Type B pancreatic cell (in vitro differentiated cells): ENCODE data around the gene DENND6A. TPM values are rescaled to one million over a fixed set of nuclear protein-coding genes. Genes with fewer than 3 reads are reported as not detected.
"Not testable (repeated sequence)": the region's sequence is repeated elsewhere in the genome, so short reads cannot be mapped to it uniquely, and the experiment has no call there.

Source experiments
- DNase-seq: peaks from one replicate; pipeline ENCODE4 v3.0.0; 2021; ENCODE audit warnings: mixed read lengths; ENCODE audit not compliant: unreplicated experiment; ENCODE audit errors: extremely low spot score
- H3K27ac Mint-ChIP-seq: 2 replicates; pipeline ENCODE4 v1.8.0; 2021; ENCODE audit warnings: mild to moderate bottlenecking, mixed read lengths
- H3K27me3 Mint-ChIP-seq: 2 replicates; pipeline ENCODE4 v1.8.0; 2021; ENCODE audit warnings: mixed read lengths
- H3K36me3 Mint-ChIP-seq: 2 replicates; pipeline ENCODE4 v1.8.0; 2021; ENCODE audit warnings: mixed read lengths
- H3K4me1 Mint-ChIP-seq: one replicate; pipeline ENCODE4 v1.8.0; 2021; ENCODE audit warnings: mixed read lengths; ENCODE audit not compliant: unreplicated experiment
- H3K4me3 Mint-ChIP-seq: 2 replicates; pipeline ENCODE4 v1.8.0; 2021; ENCODE audit warnings: mild to moderate bottlenecking, mixed read lengths
- H3K9me3 Mint-ChIP-seq: 2 replicates; pipeline ENCODE4 v1.8.0; 2021; ENCODE audit warnings: mixed read lengths
- total RNA-seq: library from RNA; stranded (reverse); gene quantifications from 2 replicates; pipeline ENCODE4 v1.2.1, GENCODE V29; 2021; ENCODE audit warnings: low replicate concordance
- TF ChIP-seq, protein P1 (sequence below): fragments of 200-600 bp; sonication (generic); conservative IDR thresholded peaks from 2 replicates; pipeline ENCODE4 v1.5.0; 2021; ENCODE audit warnings: antibody characterized with exemption, mild to moderate bottlenecking

Gene DENND6A
- total RNA-seq, 1 donor from 2014 or later = 31.2 TPM

DNA sequence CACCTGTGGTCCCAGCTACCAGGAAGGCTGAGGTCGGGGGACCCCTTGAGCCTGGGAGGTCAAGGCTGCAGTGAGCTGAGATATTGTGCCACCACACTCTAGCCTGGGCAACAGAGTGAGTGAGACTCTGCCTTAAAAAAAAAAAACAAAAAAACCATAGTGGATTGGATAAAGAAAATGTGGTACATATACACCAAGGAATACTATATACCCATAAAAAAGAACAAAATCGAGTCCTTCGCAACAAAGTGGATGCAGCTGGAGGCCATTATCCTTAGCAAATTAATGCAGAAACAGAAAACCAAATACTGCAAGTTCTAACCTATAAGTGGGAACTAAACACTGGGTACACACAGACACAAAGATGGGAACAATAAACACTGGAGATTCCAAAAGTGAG is 75.1 kb downstream of the DENND6A start:
- Mint-ChIP-seq H3K27me3 (no peaks in the 10 kb centered on the region), H3K4me3 (no peak overlapping the region), H3K4me1 (no peaks in the 10 kb centered on the region), H3K36me3 (peaks cover 9% of the 10 kb centered on the region), H3K27ac (no peak overlapping the region), H3K9me3 (no peaks in the 10 kb centered on the region)
- no peak for DNase-seq
- TF ChIP-seq, protein P1, sequence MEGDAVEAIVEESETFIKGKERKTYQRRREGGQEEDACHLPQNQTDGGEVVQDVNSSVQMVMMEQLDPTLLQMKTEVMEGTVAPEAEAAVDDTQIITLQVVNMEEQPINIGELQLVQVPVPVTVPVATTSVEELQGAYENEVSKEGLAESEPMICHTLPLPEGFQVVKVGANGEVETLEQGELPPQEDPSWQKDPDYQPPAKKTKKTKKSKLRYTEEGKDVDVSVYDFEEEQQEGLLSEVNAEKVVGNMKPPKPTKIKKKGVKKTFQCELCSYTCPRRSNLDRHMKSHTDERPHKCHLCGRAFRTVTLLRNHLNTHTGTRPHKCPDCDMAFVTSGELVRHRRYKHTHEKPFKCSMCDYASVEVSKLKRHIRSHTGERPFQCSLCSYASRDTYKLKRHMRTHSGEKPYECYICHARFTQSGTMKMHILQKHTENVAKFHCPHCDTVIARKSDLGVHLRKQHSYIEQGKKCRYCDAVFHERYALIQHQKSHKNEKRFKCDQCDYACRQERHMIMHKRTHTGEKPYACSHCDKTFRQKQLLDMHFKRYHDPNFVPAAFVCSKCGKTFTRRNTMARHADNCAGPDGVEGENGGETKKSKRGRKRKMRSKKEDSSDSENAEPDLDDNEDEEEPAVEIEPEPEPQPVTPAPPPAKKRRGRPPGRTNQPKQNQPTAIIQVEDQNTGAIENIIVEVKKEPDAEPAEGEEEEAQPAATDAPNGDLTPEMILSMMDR = no peak

DNA sequence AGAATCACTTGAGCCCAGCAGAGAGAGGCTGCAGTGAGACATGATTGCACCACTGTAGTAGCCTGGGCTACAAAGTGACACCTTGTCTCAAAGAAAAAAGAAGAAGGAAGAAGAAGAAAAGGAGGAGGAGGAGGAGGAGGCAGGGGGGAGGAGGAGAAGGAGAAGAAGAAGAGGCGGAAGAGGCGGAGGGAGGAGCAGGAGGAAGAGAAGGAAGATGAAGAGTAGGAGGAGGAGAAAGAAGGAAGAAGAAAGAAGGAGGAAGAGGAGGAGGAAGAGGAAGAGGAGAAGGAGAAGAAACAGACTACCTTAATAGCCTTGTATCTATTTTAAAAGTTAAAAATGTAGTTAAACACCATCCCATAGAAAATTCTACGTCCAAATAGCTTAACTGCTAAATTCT is 76.6 kb downstream of the DENND6A start:
- peaks cover 3% of the 10 kb centered on the region for H3K36me3 Mint-ChIP-seq
- no peak overlapping the region for H3K27ac Mint-ChIP-seq
- TF ChIP-seq, protein P1 = no peak

DNA sequence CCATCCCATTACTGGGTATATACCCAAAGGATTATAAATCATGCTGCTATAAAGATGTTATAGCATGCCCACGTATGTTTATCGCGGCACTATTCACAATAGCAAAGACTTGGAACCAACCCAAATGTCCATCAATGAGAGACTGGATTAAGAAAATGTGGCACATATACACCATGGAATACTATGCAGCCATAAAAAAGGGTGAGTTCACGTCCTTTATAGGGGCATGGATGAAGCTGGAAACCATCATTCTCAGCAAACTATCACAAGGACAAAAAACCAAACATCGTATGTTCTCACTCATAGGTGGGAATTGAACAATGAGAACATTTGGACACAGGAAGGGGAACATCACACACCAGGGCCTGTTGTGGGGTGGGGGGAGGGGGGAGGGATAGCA is 81.0 kb downstream of the DENND6A start:
- peaks cover 12% of the 10 kb centered on the region for H3K36me3 Mint-ChIP-seq
- not testable (repeated sequence) for H3K27ac Mint-ChIP-seq, H3K9me3 Mint-ChIP-seq, H3K27me3 Mint-ChIP-seq, DNase-seq, H3K4me1 Mint-ChIP-seq, H3K4me3 Mint-ChIP-seq

More for the DNA sequence above, 76.6 kb downstream of the DENND6A start:
- no peaks in the 10 kb centered on the region for H3K9me3 Mint-ChIP-seq
- no peaks in the 10 kb centered on the region for H3K4me1 Mint-ChIP-seq
- no peak for DNase-seq
- no peaks in the 10 kb centered on the region for H3K27me3 Mint-ChIP-seq
- no peak overlapping the region for H3K4me3 Mint-ChIP-seq

DNA sequence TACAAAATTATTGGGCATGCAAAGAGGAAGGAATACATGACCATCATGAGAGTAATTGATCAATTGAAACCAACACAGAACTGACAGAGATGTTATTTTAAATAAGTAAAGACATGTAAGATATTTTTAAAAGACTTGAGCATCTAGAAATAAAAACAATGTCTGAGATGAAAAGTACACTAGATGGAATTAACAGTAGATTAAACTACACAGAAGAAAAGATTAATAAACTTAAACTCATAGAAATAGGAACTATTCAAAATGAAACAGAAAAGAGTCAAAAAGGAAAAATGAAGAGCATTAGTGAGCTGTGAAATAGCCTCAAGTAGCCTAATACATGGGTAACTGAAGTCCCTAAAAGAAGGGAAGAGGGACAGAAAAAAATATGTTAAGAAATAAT is 87.2 kb downstream of the DENND6A start:
- Mint-ChIP-seq H3K4me1 (no peaks in the 10 kb centered on the region), H3K27me3 (no peaks in the 10 kb centered on the region), H3K36me3 (peaks cover 25% of the 10 kb centered on the region), H3K9me3 (peaks cover 8% of the 10 kb centered on the region), H3K27ac (no peak overlapping the region), H3K4me3 (no peak overlapping the region)
- TF ChIP-seq, protein P1 = no peak
- DNase-seq = no peak

DNA sequence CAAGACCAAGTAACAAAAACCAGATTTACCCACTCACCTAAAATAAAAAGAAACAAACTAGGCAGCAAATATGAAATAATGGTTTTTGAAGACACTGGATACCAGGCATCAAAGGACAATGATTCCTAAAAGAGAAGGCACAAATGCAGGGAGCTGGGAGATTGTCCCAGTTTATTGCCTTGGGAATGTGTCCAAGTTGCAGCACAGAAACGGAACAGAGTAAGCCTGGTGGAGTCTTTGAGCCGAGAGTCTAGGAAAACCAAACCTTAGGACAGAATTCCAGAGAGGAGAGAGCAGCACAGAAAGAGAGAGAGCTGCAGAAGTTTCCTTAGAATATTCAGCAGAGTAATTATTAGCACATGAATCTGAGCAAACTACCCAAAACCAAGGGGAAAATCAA is 87.9 kb downstream of the DENND6A start:
- peaks cover 8% of the 10 kb centered on the region for H3K9me3 Mint-ChIP-seq
- H3K4me3 Mint-ChIP-seq = no peak overlapping the region
- H3K36me3 Mint-ChIP-seq = peaks cover 25% of the 10 kb centered on the region
- no peak for DNase-seq
- no peak overlapping the region for H3K27ac Mint-ChIP-seq
- TF ChIP-seq, protein P1 = no peak
- H3K4me1 Mint-ChIP-seq = no peaks in the 10 kb centered on the region
- no peaks in the 10 kb centered on the region for H3K27me3 Mint-ChIP-seq

DNA sequence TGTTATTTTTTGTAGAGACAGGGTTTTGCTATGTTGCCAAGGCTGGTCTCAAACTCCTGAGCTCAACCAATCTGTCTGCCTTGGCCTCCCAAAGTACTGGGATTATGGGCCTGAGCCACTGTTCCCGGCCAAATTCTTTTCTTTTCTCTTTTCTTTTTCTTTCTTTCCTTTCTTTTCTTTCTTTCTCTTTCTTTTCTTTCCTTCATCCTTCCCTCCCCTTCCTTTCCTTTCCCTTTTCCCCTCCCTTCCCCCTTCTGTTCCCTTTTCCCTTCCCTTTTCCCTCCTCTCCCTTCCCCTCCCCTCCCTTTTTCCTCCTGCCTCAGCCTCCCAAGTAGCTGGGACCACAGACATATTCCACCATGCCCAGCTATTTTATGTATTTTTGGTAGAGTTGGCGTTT is 92.7 kb downstream of the DENND6A start:
- TF ChIP-seq, protein P1 = no peak
- H3K27me3 Mint-ChIP-seq = no peaks in the 10 kb centered on the region
- H3K36me3 Mint-ChIP-seq = peaks cover 15% of the 10 kb centered on the region
- no peak overlapping the region for H3K27ac Mint-ChIP-seq
- H3K9me3 Mint-ChIP-seq = no peaks in the 10 kb centered on the region
- H3K4me1 Mint-ChIP-seq = peaks cover 13% of the 10 kb centered on the region
- no peak overlapping the region for H3K4me3 Mint-ChIP-seq
- no peak for DNase-seq
